ENCODE measurements around the gene TOMT.

GRCh38 chr11:72135891-72136683 lies 30.4 kb downstream of the TOMT start:
- TF ChIP-seq POLR2AphosphoS5 (IDR thresholded peaks at IDR 0.05; ENCODE audit: low read depth) (no peak), GABPA (IDR thresholded peaks at IDR 0.05; ENCODE audit: low read depth) (no peak), SPI1 (IDR thresholded peaks at IDR 0.05; ENCODE audit: borderline replicate concordance, low read depth) (no peak)
- TF ChIP-seq, protein P1, sequence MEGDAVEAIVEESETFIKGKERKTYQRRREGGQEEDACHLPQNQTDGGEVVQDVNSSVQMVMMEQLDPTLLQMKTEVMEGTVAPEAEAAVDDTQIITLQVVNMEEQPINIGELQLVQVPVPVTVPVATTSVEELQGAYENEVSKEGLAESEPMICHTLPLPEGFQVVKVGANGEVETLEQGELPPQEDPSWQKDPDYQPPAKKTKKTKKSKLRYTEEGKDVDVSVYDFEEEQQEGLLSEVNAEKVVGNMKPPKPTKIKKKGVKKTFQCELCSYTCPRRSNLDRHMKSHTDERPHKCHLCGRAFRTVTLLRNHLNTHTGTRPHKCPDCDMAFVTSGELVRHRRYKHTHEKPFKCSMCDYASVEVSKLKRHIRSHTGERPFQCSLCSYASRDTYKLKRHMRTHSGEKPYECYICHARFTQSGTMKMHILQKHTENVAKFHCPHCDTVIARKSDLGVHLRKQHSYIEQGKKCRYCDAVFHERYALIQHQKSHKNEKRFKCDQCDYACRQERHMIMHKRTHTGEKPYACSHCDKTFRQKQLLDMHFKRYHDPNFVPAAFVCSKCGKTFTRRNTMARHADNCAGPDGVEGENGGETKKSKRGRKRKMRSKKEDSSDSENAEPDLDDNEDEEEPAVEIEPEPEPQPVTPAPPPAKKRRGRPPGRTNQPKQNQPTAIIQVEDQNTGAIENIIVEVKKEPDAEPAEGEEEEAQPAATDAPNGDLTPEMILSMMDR (IDR thresholded peaks at IDR 0.05; ENCODE audit: insufficient read depth, low read length) = no peak
- TF ChIP-seq, protein P2, sequence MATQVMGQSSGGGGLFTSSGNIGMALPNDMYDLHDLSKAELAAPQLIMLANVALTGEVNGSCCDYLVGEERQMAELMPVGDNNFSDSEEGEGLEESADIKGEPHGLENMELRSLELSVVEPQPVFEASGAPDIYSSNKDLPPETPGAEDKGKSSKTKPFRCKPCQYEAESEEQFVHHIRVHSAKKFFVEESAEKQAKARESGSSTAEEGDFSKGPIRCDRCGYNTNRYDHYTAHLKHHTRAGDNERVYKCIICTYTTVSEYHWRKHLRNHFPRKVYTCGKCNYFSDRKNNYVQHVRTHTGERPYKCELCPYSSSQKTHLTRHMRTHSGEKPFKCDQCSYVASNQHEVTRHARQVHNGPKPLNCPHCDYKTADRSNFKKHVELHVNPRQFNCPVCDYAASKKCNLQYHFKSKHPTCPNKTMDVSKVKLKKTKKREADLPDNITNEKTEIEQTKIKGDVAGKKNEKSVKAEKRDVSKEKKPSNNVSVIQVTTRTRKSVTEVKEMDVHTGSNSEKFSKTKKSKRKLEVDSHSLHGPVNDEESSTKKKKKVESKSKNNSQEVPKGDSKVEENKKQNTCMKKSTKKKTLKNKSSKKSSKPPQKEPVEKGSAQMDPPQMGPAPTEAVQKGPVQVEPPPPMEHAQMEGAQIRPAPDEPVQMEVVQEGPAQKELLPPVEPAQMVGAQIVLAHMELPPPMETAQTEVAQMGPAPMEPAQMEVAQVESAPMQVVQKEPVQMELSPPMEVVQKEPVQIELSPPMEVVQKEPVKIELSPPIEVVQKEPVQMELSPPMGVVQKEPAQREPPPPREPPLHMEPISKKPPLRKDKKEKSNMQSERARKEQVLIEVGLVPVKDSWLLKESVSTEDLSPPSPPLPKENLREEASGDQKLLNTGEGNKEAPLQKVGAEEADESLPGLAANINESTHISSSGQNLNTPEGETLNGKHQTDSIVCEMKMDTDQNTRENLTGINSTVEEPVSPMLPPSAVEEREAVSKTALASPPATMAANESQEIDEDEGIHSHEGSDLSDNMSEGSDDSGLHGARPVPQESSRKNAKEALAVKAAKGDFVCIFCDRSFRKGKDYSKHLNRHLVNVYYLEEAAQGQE (IDR thresholded peaks at IDR 0.05; ENCODE audit: insufficient replicate concordance, low read depth) = no peak
